Activated CD4-positive, CD25-positive, alpha-beta regulatory T cell treated with anti-CD3 and anti-CD28 coated beads, Interleukin-2, amount 50 U/mL, for 16 hours (primary cell): ENCODE results near the gene CACNA1E.
"Not testable (repeated sequence)": the region's sequence is repeated elsewhere in the genome, so short reads cannot be mapped to it uniquely, and the experiment has no call there.

ENCODE experiments used
- DNase-seq: peaks from one replicate; pipeline ENCODE4 v3.0.0-alpha.2; 2020; ENCODE audit warnings: low read depth, low spot score

Gene CACNA1E

GRCh38 chr1:181517181-181517875, 34.0 kb downstream of the CACNA1E start:
- DNase-seq: no peak

GRCh38 chr1:181518152-181518551, 34.8 kb downstream of the CACNA1E start:
- no peak for DNase-seq

DNA sequence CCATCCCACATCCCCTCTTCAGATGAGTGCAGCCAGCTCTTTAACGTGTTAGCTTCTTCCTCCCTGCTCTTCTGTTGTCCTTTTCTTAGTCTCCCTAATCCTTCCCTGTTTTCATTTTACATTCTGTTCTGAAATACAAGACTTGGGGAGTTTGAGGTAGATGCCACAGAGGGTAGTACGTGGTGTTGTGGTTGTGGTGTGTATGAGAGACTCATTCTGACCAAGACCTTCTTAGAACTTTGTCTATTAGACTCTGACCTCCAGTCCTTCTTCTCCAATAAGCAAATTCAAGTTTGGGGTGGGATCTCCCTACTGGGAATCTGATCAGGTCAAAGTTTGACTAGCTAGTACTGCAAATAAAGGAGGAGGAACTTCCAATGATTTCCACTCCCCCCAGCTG, 39.5 kb downstream of the CACNA1E start:
- DNase-seq: no peak

DNA sequence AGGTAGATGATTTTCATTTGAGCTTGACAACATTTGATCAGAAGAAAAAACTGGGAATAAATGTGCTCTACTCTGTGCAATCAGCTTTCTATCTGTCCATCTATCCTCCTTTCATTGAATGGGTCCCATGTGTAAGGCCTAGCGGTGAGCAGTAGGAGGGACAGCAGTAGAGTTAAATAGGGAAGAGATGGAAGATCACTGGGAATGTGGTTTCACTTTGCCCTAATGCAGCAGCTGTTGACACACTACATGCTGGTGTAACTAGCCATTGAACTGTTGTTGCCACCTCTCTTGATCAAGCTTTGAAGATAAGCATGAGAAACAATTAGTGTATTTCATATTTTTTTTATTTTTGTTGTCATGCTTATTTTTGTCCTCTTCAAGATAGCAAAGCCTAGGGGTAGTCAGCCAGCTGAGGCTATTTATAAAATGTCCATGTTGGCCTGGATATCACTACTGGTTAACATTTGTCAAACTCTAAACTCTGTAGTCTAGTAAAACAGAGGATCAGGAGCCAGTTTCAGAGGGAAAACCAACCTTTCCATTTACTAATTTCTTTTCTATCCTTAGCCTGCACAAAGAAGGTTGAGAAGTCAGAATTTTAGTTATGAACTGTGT, 41.9 kb downstream of the CACNA1E start:
- DNase-seq: no peak

DNA sequence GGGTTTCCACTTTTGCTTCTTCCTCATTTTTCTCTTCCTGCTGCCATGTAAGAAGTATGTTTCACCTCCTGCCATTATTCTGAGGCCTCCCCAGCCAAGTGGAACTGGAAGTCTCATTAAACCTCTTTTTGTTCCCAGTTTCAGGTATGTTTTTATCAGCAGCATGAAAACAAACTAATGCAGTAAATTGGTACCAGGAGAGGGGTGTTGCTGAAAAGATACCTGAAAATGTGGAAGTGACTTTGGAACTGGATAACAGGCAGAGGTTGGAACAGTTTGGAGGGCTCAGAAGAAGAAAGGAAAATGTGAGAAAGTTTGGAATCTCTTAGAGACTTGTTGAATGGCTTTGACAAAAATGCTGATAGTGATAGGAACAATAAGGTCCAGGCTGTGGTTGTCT, 44.9 kb downstream of the CACNA1E start:
- DNase-seq: not testable (repeated sequence)

DNA sequence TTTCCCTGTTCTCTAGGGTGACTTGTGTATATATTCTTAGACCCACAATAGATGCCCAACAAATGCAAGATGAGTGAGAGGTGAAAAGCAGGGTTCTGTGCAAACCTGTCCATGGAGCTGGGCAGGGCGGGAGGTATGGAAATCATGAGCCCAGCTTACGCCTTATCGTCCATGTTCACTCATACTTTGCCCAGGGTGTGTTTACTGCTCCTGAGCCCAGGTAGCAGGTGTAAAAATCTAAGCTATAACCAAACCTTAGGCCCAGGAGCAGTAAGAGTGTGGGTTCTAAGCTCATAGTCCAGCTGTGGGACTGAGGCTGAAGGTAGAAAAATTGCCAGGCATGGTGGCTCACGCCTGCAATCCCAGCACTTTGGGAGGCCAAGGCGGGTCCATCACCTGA, 48.1 kb downstream of the CACNA1E start:
- no peak for DNase-seq

DNA sequence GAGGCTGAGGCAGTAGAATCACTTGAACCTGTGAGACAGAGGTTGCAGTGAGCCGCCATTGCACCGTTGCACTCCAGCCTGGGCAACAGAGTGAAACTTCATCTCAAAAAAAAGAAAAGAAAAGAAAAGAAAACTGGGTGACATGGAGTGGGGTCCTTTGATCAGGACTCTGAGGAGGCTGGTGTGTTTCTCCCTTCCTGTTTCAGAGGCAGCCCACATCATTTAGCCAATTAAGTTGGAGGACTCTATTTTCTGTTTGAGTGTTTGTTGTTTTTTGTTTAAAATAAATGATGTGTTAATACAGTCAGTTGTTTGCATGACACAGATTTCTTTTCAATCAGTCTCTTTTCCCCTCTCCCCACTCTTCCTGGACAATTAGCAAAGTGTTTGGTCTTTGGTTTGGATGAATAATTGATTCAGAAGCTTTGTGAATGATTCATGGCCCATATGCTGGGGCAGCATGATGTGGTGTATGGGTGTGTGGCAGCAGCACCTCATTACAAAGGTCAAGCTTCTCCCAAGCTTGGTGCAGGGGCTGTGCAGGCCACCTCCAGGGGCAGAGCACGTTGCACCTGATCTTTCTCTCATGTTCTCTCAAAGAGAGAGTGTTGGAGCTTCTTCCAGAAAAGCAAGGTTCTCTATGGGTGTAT, 48.8 kb downstream of the CACNA1E start:
- DNase-seq: no peak

GRCh38 chr1:181538836-181539235, 55.5 kb downstream of the CACNA1E start:
- no peak for DNase-seq

- no peak for DNase-seq
Observed at GRCh38 chr1:181541458-181541857, 58.1 kb downstream of the CACNA1E start.

- DNase-seq: no peak
Observed at GRCh38 chr1:181541947-181542346, 58.6 kb downstream of the CACNA1E start.

- DNase-seq: not testable (repeated sequence)
Observed at GRCh38 chr1:181542406-181542805, 59.1 kb downstream of the CACNA1E start.

- no peak for DNase-seq
Observed at GRCh38 chr1:181545395-181545794, 62.1 kb downstream of the CACNA1E start.

DNA sequence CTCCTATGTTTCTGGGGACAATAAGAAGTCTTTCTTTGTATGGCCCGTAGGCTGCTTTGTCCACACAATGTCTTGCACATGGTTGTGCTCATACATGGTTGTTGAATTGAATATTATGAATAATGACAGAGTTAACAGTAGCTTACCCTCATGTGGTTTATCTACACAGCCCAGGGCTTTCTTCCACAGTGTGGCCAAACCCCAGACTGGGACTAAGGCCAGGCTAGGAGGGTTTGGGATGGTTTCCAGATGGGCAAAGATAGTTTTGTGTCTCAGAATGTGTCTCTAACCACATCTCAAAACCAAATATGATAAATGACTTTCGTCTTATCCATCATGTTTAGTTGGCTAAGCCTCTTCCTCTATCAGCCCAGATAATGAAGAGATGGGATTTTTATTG, 65.2 kb downstream of the CACNA1E start:
- DNase-seq: no peak

GRCh38 chr1:181551249-181551648, 67.9 kb downstream of the CACNA1E start:
- no peak for DNase-seq

GRCh38 chr1:181551754-181552153, 68.4 kb downstream of the CACNA1E start:
- DNase-seq: no peak

DNA sequence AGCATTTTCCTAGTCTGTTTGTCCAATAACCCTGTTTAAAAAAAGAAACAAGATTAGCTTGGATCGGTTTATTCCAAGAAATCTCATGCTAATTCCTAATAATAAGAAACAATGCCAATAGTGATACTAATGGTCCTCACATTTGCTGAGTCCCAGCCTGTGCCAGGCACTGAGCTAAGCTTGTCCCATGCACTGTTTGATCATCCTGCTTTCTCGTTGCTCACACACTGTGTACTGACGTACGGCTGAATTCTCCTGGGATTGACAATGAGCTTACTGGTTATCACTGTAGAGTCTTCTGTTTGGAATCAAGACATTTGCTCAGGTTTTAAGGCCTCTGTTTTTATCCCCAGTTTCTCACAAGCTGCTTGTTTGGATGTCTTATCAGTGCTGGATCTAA, 71.1 kb downstream of the CACNA1E start:
- no peak for DNase-seq

- no peak for DNase-seq
Observed at GRCh38 chr1:181556631-181557030, 73.3 kb downstream of the CACNA1E start.

DNA sequence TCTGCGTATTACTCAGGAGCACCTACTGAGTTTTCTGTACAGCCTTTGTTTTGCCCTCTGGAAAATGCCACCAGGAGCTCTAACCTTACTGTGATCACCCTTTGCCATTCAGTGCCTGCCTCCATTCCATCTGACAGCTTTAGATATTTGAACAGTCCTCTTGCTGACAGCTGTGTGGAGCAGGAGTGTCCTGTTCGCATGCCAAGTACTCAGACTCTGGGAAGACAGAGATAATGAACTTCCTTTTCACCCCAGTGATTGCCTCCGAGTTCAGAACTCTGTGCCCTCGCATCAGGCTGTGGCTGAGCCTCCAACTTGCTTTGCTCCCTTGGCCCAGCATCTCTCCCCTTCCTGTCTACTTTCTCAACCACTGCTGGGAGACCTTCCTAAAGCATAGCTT, 74.0 kb downstream of the CACNA1E start:
- DNase-seq: no peak

DNA sequence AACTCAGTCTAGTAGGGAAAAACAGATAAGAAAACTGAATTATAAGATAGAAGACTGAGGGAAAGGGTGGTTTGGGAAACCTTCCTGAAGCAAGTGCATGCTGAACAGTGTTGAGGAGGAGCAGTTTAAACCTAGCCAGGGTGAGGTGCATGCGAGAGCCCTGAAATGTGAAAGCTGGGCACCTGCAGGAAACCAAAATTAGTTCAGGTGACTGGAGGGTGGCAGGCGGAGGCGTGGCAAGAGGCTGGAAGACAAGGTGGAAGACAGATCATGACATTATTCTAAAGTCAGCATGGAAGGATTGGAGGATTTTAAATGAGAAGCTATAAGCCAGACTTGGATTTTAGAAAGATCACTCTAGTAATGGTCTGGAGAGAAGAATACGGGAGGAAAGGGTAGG, 75.1 kb downstream of the CACNA1E start:
- no peak for DNase-seq

DNA sequence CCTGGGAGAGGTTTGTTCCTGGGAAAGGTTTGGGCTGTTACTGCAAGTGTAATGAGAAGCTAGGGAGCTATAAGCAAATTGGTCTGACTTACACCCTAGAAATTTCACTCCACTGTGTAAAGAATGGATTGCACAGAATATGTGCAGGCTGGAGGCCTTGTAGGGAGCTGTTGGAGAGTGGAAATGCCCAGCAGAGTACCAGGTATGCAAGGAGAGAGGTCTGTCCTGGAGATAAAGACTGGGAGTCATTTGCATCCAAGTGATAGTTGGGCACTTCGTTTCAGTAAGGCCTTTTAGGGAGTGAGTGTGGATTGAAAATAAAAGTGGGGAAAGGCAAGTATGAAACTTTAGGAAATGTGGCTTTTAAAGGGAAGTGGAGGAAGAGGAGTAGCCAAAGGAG, 75.8 kb downstream of the CACNA1E start:
- no peak for DNase-seq

DNA sequence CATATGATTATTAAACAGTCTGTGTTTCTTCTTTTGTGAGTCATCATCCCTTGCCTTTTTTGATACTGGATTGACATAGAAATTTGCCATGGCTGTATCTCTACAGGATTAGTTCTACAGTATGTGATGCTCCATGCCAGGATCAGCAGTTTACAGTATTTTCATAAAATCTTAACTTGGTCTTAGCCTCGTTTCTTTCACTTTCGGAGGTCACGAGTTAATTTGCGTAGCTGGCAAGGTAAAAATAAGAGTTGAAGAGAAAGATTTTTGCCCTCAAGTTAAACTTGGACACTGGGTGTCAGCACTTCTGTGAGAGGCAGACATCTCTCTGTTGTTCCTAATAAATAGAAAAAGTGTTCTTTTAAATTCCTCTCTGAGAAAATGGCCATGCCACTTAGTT, 79.1 kb downstream of the CACNA1E start:
- no peak for DNase-seq

- no peak for DNase-seq
Observed at GRCh38 chr1:181568736-181569135, 85.4 kb downstream of the CACNA1E start.

DNA sequence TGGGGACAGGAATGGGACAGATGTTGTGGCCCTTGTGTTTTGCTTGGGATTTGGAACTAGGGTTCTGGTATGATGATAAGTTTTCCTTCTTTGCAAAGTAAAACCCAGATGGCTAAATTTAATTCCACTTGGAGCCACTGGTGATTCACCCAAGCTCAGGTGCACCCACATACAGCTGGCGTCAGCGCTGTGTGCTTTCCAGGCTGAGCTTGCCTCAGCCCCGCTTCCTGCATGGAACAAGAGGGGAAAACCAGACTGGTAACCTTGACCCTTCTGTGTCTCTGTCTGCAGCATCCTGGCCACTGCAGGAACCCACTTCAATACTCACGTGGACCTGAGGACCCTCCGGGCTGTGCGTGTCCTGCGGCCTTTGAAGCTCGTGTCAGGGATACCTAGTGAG, 94.2 kb downstream of the CACNA1E start:
- no peak for DNase-seq
